OCI-LY3 (cell line): Measurements from ENCODE around the gene ANKS6.

Experiments used
- H2AFZ ChIP-seq: fragments of 200-600, 300-600 bp; shearing (Covaris generic); 2 replicates; pipeline ENCODE4 v1.6.0; 2014; ENCODE audit warnings: antibody characterized with exemption, low read depth, low read length
- H3K27ac ChIP-seq: fragments of 200-600, 300-600 bp; sonication (generic); 2 replicates; pipeline ENCODE4 v1.5.1; 2014; ENCODE audit warnings: mild to moderate bottlenecking, low read length, moderate library complexity, mixed read lengths
- H3K27me3 ChIP-seq: fragments of 200-600, 300-600 bp; sonication (generic); 2 replicates; pipeline ENCODE4 v1.6.1; 2014; ENCODE audit warnings: low read depth, low read length, mixed read lengths
- H3K36me3 ChIP-seq: fragments of 200-600, 300-600 bp; sonication (generic); replicated peaks from 2 replicates; pipeline ENCODE3; 2014; ENCODE audit warnings: low read depth, low read length, mixed read lengths
- H3K4me1 ChIP-seq: fragments of 300-600, 200-600 bp; sonication (generic); 2 replicates; pipeline ENCODE4 v1.6.1; 2014; ENCODE audit warnings: low read length, mixed read lengths
- H3K4me2 ChIP-seq: fragments of 200-600, 300-600 bp; sonication (generic); 2 replicates; pipeline ENCODE4 v1.6.1; 2014; ENCODE audit warnings: low read length, mixed read lengths
- H3K4me3 ChIP-seq: fragments of 300-600, 200-600 bp; sonication (generic); 2 replicates; pipeline ENCODE4 v1.5.1; 2014; ENCODE audit warnings: antibody characterized with exemption, mild to moderate bottlenecking, low read length, moderate library complexity
- H3K79me2 ChIP-seq: fragments of 300-600, 200-600 bp; shearing (Covaris generic); 2 replicates; pipeline ENCODE4 v1.6.1; 2014; ENCODE audit warnings: mild to moderate bottlenecking, low read length, mixed read lengths
- H3K9ac ChIP-seq: fragments of 300-600, 200-600 bp; shearing (Covaris generic); 2 replicates; pipeline ENCODE4 v1.6.0; 2014; ENCODE audit warnings: mild to moderate bottlenecking, low read length, moderate library complexity
- H3K9me3 ChIP-seq: fragments of 200-600, 300-600 bp; shearing (Covaris generic); 2 replicates; pipeline ENCODE4 v1.6.1; 2014; ENCODE audit warnings: low read length, mixed read lengths; ENCODE audit not compliant: insufficient read depth
- H4K20me1 ChIP-seq: fragments of 200-600, 300-600 bp; sonication (generic); 2 replicates; pipeline ENCODE4 v1.6.1; 2016; ENCODE audit warnings: low read length, mixed read lengths; ENCODE audit not compliant: insufficient read depth
- EZH2phosphoT487 ChIP-seq: fragments of 200-600 bp; shearing (Covaris generic); IDR thresholded peaks from 2 replicates; pipeline ENCODE4 v1.6.1; 2018; ENCODE audit warnings: antibody characterized with exemption, mixed run types, low read depth
- TF ChIP-seq, protein P1 (sequence below): fragments of 200-600, 300-600 bp; sonication (generic); IDR thresholded peaks from 2 replicates; pipeline ENCODE4 v1.5.1; 2014; ENCODE audit warnings: antibody characterized with exemption, low read length, low read depth

The ANKS6 gene

DNA sequence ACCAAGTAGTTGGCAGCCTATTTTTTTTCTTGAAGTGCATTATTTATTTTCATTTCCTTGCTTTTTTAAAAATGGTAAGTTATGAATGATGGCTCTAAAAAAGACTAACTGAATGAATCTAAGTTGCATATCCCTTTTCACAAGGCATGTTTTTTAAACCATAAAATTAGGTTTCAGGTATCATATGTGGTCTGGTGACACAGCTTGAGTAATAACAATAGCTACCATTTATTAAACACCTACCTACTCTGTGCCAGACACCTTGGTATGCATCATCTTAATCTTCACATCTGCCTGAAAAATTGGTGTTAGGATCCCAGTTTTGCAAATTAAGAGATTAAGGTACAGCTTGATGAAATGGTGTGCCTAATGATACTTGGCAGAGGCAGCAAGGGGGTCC is 83.4 kb downstream of the ANKS6 start:
- H3K9ac ChIP-seq: no peak overlapping the region
- H3K36me3 ChIP-seq: no peaks in the 10 kb centered on the region
- peaks cover 6% of the 10 kb centered on the region; the same call in 1 of the 2 replicates for H3K4me1 ChIP-seq
- H3K79me2 ChIP-seq: no peaks in the 10 kb centered on the region
- TF ChIP-seq, protein P1, sequence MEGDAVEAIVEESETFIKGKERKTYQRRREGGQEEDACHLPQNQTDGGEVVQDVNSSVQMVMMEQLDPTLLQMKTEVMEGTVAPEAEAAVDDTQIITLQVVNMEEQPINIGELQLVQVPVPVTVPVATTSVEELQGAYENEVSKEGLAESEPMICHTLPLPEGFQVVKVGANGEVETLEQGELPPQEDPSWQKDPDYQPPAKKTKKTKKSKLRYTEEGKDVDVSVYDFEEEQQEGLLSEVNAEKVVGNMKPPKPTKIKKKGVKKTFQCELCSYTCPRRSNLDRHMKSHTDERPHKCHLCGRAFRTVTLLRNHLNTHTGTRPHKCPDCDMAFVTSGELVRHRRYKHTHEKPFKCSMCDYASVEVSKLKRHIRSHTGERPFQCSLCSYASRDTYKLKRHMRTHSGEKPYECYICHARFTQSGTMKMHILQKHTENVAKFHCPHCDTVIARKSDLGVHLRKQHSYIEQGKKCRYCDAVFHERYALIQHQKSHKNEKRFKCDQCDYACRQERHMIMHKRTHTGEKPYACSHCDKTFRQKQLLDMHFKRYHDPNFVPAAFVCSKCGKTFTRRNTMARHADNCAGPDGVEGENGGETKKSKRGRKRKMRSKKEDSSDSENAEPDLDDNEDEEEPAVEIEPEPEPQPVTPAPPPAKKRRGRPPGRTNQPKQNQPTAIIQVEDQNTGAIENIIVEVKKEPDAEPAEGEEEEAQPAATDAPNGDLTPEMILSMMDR: no peak
- TF ChIP-seq EZH2phosphoT487: no peak
- no peaks in the 10 kb centered on the region for H3K9me3 ChIP-seq
- no peak overlapping the region for H3K4me3 ChIP-seq
- no peak overlapping the region for H3K4me2 ChIP-seq
- H3K27ac ChIP-seq: no peak overlapping the region
- H4K20me1 ChIP-seq: no peaks in the 10 kb centered on the region
- no peak overlapping the region for H2AFZ ChIP-seq
- peaks cover 24% of the 10 kb centered on the region for H3K27me3 ChIP-seq

DNA sequence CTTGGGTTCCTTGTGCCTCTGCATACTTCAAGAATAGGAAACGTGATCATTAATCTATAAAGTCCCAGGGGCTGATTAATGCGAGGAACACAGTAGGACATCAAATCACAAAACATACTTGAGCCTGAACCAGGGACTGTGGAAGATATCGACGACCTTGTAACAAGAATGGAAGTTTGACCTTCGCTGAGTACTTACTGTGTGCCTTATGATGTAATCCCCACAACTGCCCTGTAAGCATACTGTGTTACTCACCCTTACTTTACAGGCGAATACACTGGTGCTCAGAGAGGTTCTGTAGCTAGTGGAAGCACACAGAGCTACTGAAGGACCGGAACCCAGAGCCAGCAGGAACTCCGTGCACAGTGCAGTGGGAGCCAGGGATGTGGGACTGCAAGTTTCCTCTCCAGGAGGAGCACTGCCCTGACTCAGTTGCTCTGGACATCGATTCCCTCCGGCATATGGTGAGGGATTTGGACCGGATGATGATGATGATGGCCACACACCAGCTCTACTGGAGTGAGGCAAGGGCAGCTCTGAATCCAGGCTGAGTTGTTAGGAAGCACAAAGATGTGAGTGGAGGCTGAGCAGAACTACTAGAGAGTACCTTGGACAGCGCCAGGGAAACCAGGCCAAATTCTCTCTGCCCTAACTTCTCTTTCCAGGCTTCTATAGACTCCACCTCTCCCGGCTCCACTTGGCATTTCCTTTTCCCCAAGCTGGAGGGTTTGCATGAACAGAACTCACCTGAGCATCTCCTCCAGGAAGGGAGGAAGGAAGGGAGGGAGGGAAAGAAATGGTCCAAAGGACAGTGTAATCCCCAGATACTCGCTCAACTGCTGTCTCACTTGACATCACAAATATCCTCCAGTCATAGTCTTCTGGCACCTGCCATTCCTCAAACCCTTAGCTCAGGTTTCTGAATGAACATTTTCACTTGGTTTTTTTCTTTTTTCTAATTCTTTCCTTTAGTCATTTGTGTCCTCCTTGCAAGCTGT is 86.1 kb downstream of the ANKS6 start:
- peaks cover 5% of the 10 kb centered on the region for H3K27me3 ChIP-seq
- peaks cover 6% of the 10 kb centered on the region; the same call in 1 of the 2 replicates for H3K4me1 ChIP-seq
- H2AFZ ChIP-seq: no peak overlapping the region
- H3K79me2 ChIP-seq: no peaks in the 10 kb centered on the region
- H3K36me3 ChIP-seq: no peaks in the 10 kb centered on the region
- H3K9me3 ChIP-seq: no peaks in the 10 kb centered on the region
- no peak overlapping the region for H3K9ac ChIP-seq
- H4K20me1 ChIP-seq: no peaks in the 10 kb centered on the region
- TF ChIP-seq, protein P1: no peak
- TF ChIP-seq EZH2phosphoT487: no peak
- no peak overlapping the region for H3K4me2 ChIP-seq
- H3K27ac ChIP-seq: no peak overlapping the region
- H3K4me3 ChIP-seq: no peak overlapping the region

DNA sequence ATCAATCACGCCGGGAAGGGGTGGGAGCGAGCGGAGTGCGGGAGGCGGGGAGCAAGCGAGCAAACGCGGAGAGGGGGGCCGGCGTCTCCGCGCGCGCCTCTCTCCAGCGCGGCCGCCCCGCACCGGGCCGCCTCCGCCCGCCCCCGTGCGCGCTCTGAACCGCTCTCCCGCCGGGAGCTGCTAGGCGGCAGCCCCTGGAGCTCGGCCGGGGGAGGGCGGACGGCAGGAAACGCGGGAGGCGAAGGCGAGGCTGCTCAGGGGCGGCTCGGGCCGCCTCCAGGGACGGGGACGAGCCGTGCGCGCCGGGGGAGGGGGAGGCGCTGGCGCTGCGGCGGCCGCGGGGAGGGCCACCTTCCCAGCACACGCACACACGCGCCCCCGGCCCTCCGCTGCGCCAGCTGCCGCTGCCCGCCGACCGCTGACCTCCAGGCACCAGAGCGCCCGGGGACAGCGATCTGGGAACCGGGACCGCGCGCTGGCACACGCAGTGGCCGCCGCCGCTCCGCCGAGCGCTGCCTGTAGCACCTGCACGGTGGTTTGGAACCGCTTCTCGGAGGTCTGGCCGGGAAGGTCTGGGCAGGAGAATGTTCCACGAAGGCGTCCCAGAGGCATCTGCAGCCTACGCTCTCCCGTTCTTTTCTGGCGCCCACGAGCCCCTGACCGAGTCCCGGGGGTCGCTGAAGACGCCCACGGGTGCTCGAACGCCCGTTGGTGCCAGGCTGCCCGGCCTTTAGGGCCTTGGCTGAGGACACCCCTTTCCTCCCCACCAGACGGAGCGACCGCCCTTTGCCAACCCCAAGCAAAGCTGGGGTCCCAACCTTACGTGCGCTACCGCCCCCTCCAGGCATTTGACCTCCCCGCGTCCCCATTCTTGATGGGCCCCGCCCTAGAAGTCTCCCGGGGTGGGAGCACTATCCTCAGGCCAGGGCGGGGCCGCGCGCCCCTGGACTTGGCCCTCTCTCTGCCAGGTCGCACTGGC is 87.1 kb downstream of the ANKS6 start, which contains the start of gene GABBR2:
Gene GABBR2 (minus strand): TSS at position 3 of the 979 bp plus-strand sequence. CDS start 198 bp downstream, outside the sequence.
- no peak within 1 kb of the TSS for H3K27ac ChIP-seq
- peaks cover 6% of the 10 kb centered on the region; the same call in 1 of the 2 replicates for H3K27me3 ChIP-seq
- no peak within 1 kb of the TSS for H2AFZ ChIP-seq
- no peaks in the 10 kb centered on the region for H3K9me3 ChIP-seq
- H3K4me3 ChIP-seq: no peak within 1 kb of the TSS
- no peaks in the 10 kb centered on the region for H4K20me1 ChIP-seq
- H3K36me3 ChIP-seq: no peaks in the 10 kb centered on the region
- TF ChIP-seq EZH2phosphoT487: no peak
- TF ChIP-seq, protein P1: no peak
- no peaks in the 10 kb centered on the region for H3K79me2 ChIP-seq
- H3K4me1 ChIP-seq: peaks cover 6% of the 10 kb centered on the region; the same call in 1 of the 2 replicates
- no peak within 1 kb of the TSS for H3K9ac ChIP-seq
- H3K4me2 ChIP-seq: no peak within 1 kb of the TSS
